Activated T-cell treated with anti-CD3 and anti-CD28 coated beads for 48 hours (primary cell): Measurements from ENCODE around the gene TRAK2.
"Not testable (repeated sequence)": the region's sequence is repeated elsewhere in the genome, so short reads cannot be mapped to it uniquely, and the experiment has no call there.

ENCODE experiments used
- DNase-seq: peaks from one replicate; pipeline ENCODE4 v3.0.0-alpha.2; 2020; ENCODE audit warnings: low read depth

The TRAK2 gene

GRCh38 chr2:201448701-201449100 is 2.6 kb downstream of the TRAK2 start:
- DNase-seq = no peak

DNA sequence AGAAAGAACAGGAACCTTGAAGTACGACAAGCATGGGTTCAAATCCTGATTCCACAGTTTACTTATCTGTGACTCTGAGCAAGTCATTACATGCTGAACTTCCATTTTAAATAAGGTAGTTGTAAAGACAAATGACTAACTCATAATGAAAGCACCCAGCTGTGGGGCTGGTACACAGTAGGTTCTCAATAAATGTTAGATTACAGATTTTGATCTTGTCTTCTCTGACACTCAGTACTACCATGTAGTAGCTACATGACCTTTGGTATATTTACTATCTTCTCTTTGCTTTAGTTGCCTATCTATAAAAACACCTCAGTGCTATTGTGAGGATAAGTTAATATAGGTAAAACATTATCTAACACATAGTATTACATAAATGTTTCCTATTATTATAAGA is 3.2 kb downstream of the TRAK2 start:
- DNase-seq = no peak

DNA sequence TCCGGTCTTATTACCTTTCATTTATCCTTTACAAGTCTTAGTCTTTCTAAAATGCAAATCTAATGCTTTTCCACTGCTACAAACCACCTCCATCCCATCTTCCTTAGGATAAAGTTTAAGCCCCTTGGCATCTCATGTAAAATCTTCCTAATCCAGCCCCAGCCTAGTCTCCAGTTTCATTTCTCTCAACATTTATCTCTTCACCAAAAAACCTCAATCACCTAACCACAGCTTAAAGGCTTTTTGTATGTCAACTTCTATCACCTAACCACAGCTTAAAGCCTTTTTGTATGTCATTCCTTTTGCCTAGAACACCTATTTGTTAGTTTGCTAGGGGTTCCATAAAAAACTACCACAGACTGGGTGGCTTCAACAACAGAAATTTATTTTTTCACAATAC is 4.2 kb downstream of the TRAK2 start:
- no peak for DNase-seq

DNA sequence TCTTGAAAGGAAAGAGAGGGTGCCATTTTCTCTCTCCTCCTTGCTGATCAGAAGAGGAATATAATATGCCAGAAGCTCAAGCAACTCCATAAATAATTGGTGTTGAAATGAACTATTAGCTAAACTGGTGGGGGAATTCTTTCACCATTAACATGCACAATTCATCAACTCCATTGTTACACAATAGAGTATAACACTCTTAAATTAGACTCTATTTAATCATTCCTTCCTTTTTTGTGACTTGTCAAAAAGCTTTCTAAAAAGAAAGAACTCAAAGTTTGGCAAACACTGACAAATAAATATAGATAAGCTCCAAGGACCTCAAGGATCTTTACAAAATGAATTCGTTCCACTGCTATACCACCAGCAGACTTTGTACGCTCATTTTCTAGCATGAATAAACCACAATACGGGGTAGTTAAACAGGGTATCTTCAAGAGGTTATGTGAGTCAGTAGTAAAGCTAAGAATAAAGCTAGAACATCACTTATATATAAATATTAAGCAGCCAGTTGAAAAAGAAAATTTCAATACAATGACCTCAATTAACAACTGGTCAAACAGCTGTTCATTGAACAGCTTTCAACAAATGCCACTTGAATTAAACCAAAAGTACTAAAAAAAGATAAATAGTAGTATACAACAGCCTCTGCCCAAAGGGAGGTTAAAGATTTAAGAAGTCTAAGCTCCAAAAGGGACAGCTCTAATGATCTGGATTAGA is 6.4 kb downstream of the TRAK2 start:
- DNase-seq = no peak

DNA sequence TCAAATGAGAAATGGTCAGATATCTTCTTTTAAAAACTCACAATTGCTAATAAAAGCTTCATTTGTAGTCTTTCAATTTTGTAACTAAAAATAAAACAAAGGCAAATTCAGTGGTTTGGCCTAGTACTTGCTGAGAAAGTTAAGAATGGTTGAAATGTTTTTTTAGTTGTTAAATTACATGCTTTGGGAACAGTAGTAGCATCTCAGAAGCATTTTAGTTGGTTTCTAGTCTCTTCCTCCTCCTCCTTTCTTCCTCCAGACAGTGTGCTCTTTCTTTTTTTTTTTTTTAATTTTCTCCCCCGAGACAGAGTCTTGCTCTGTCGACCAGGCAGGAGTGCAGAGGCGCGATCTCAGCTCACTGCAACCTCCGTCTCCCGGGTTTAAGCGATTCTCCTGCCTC is 9.8 kb downstream of the TRAK2 start:
- no peak for DNase-seq

DNA sequence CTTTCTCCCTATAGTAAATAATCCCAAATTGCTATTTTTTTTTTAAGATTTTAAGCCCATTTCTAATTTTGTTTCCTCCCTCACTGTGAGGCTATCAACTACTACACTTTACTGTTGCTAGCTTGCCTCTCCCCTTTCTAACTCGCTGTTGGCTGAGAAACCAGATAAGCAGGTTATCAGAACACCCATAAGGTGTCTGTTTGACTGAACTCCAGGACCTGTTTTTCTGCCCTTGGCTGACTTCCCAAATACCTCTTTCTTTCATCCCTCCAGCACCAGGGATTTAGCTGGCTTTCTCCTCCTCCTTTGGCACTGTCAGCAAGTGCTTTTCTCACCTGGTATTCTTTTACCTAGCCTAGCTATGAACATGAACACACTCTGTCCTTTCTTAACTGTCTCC is 11.1 kb downstream of the TRAK2 start:
- DNase-seq = no peak

GRCh38 chr2:201439336-201439922 is 11.8 kb downstream of the TRAK2 start:
- DNase-seq = not testable (repeated sequence)

DNA sequence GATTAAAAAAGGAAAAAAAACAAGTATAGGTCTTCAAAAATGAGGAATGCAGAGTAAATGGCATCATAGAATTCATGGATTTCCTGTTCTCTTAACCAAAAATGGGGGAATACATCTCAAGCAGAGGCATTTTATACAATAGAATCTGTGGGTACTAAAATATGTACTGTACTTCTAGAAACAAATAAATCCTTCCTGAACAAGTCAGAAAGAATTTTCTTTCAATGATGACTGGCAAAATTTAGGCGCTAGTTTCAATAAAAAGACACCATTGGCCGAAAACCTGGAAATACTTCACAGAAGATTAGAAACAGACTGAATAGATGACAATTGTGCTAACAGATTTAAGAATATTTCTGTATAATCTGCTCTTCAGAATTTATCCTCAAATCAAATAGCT is 15.1 kb downstream of the TRAK2 start:
- no peak for DNase-seq

GRCh38 chr2:201433394-201433995 is 17.8 kb downstream of the TRAK2 start:
- no peak for DNase-seq

GRCh38 chr2:201432621-201433393 is 18.5 kb downstream of the TRAK2 start:
- DNase-seq = no peak

- DNase-seq = no peak
These were observed 19.1 kb downstream of the TRAK2 start for GRCh38 chr2:201432038-201432620.

- DNase-seq = no peak
These were observed 20.4 kb downstream of the TRAK2 start for GRCh38 chr2:201430839-201431238.

DNA sequence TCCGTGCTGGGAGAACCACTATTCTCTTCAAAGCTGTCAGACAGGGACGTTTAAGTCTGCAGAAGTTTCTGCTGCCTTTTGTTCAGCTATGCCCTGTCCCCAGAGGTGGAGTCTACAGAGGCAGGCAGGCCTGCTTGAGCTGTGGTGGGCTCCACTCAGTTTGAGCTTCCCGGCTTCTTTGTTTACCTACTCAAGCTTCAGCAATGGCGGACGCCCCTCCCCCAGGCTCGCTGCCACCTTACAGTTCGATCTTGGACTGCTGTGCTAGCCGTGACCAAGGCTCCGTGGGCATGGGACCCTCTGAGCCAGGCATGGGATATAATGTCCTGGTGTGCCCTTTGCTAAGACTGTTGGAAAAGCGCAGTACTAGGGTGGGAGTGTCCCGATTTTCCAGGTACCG is 20.9 kb downstream of the TRAK2 start:
- not testable (repeated sequence) for DNase-seq

DNA sequence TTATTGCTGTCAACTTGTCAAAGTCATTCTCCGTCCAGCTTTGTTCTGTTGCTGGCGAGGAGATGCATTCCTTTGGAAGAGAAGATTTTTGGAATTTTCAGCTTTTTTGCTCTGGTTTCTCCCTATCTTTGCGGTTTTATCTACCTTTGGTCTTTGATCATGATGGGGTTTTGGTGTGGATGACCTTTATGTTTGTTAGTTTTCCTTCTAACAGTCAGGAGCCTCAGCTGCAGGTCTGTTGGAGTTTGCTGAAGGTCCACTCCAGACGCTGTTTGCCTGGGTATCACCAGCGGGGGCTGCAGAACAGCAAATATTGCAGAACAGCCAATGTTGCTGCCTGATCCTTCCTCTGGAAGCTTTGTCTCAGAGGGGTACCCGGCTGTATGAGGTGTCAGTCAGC is 21.4 kb downstream of the TRAK2 start:
- DNase-seq = not testable (repeated sequence)

- DNase-seq = not testable (repeated sequence)
These were observed 22.9 kb downstream of the TRAK2 start for GRCh38 chr2:201428366-201428765.

GRCh38 chr2:201425952-201426351 is 25.3 kb downstream of the TRAK2 start:
- DNase-seq = no peak

DNA sequence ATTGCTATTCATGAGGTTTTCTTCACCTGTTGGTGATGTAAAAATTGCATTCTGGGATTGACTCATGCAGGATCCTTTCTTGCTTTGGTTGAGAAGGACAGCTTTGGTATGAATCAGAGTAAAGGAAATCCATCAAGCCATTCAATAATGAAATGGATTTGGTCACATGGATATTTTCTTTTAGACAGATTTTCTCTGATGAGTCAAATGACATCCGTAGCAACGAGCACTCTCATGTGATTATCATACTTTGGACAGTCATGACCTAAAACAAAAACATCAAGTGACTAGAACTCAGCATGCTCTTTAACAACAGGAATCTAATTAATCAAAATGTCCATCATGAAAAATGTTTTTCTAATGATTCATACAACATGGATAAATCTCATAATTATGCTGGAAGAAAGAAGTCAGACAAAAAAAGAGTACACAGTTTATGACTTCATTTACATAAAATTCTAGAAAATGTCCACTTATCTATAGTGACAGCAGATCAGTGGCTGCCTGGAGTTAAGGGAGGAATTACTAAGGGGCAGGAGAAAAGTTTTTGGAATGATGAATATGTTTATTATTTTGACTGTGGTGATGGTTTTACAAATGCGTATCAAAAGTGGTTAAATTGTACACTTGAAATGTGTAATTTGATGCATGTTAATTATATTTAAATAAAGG is 30.7 kb downstream of the TRAK2 start:
- DNase-seq = no peak

DNA sequence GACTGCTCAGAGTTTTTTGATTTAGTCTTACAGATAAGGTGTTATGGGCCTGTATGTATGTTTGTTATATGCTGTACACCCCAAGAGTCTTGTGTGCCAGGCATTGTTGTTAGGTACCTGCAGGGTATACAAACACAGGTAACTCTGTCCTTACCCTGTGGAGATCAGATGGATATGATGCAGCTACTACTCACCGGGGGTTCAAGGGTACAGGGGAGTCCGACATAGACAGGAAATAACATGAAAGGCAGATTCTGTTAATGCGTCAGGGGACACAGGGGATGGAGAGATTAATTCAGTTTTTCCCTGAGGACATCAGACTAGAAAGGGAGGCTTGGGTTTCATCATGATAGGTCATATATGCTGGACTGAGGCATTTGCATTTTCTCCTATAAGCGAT is 31.3 kb downstream of the TRAK2 start:
- no peak for DNase-seq

DNA sequence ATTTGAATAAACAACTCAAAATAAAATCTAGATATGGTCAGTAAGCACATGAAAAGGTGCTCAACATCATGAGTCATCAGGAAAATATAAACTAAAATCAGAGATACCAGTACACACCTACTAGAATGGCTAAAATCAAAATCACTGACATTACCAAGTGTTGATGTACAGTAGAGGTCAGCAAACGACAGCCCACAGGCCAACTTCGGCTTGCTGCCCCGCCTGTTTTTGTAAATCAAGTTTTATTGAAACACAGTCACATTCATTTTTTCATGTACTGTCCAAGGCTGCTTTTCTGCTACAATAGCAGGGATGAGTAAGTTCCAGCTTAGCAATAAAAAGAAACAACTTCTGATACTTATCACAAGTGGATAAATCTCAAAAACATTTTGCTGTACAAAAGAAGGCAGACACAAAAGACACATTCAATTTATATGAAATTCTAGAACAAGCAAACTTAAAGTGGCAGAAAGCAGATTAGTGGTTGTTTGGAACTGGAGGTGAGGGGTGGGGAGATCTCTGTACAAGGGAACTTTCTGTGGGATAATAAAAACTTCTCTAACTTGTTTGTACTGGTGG is 32.1 kb downstream of the TRAK2 start:
- DNase-seq = no peak

DNA sequence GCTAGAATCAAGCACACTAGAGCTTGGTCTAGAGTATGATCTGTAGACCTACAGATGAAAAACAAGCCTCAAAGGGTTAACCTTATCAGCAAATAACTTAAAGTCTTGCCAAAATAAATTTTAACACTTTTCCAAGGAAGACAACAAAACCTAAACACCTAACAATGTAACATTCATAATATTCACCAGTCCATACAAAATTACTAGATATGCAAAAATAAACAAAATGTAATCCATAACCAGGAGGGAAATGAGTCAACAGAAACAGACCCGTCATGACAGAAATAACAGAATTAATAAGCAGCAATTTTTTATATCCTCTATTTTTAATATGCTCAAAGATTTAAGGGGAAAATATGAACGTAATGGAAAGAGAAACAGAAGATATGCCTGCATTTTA is 36.1 kb downstream of the TRAK2 start:
- DNase-seq = no peak
